ENCODE measurements around the gene MYLK4. TPM values are rescaled to one million over a fixed set of nuclear protein-coding genes. Genes with fewer than 3 reads are reported as not detected.

The MYLK4 gene
- total and polyA plus RNA-seq, 5 donors: 1.3 to 3.7 (median 2.3) TPM

- H3K4me3 ChIP-seq (ENCODE audit: low read length): no peak overlapping the region
- H3K27ac ChIP-seq (ENCODE audit: low read length): no peak overlapping the region
- 84% methylated on average over 2 of the region's 2 CpGs for WGBS
- no peaks in the 10 kb centered on the region for H3K9me3 ChIP-seq (ENCODE audit: control insufficient read depth, low read length)
- no peak for DNase-seq
- no peak for ATAC-seq
- no peaks in the 10 kb centered on the region for H3K27me3 ChIP-seq (ENCODE audit: control insufficient read depth, insufficient read depth)
- intact Hi-C loops (cut with DNase I): no loop called here
- H3K4me1 ChIP-seq (ENCODE audit: control insufficient read depth, insufficient read depth, low read length): no peaks in the 10 kb centered on the region
Observed at GRCh38 chr6:2756241-2756640, 5.5 kb upstream of the MYLK4 start.

- Histone ChIP-seq H3K9me3 (ENCODE audit: control insufficient read depth, low read length) (no peaks in the 10 kb centered on the region), H3K4me3 (ENCODE audit: low read length) (no peak overlapping the region), H3K4me1 (ENCODE audit: control insufficient read depth, insufficient read depth, low read length) (no peaks in the 10 kb centered on the region), H3K27me3 (ENCODE audit: control insufficient read depth, insufficient read depth) (no peaks in the 10 kb centered on the region), H3K27ac (ENCODE audit: low read length) (no peak overlapping the region)
- intact Hi-C loops (cut with DNase I): no loop called here
- no peak for DNase-seq
- ATAC-seq: no peak
- 75% methylated on average over 3 of the region's 3 CpGs for WGBS
Observed at GRCh38 chr6:2755456-2755855, 4.7 kb upstream of the MYLK4 start.

- DNase-seq: no peak
- no peak overlapping the region for H3K4me3 ChIP-seq (ENCODE audit: low read length)
- 91% methylated on average over 1 of the region's 1 CpG for WGBS
- no peaks in the 10 kb centered on the region for H3K9me3 ChIP-seq (ENCODE audit: control insufficient read depth, low read length)
- no peak overlapping the region for H3K27ac ChIP-seq (ENCODE audit: low read length)
- H3K27me3 ChIP-seq (ENCODE audit: control insufficient read depth, insufficient read depth): no peaks in the 10 kb centered on the region
- no peak for ATAC-seq
- no peaks in the 10 kb centered on the region for H3K4me1 ChIP-seq (ENCODE audit: control insufficient read depth, insufficient read depth, low read length)
- intact Hi-C loops (cut with DNase I): no loop called here
Observed at GRCh38 chr6:2754911-2755310, 4.2 kb upstream of the MYLK4 start.

GRCh38 chr6:2754393-2754792 lies 3.7 kb upstream of the MYLK4 start:
- DNase-seq (no peak), ATAC-seq (no peak)
- 62% methylated on average over 3 of the region's 3 CpGs for WGBS
- Histone ChIP-seq H3K4me3 (ENCODE audit: low read length) (no peak overlapping the region), H3K4me1 (ENCODE audit: control insufficient read depth, insufficient read depth, low read length) (no peaks in the 10 kb centered on the region), H3K9me3 (ENCODE audit: control insufficient read depth, low read length) (no peaks in the 10 kb centered on the region), H3K27me3 (ENCODE audit: control insufficient read depth, insufficient read depth) (no peaks in the 10 kb centered on the region), H3K27ac (ENCODE audit: low read length) (no peak overlapping the region)
- intact Hi-C loops (cut with DNase I): no loop called here

GRCh38 chr6:2753743-2754142 lies 3.0 kb upstream of the MYLK4 start:
- no peak for DNase-seq
- H3K27me3 ChIP-seq (ENCODE audit: control insufficient read depth, insufficient read depth): no peaks in the 10 kb centered on the region
- H3K4me3 ChIP-seq (ENCODE audit: low read length): no peak overlapping the region
- no peak overlapping the region for H3K27ac ChIP-seq (ENCODE audit: low read length)
- ATAC-seq: no peak
- no peaks in the 10 kb centered on the region for H3K9me3 ChIP-seq (ENCODE audit: control insufficient read depth, low read length)
- no peaks in the 10 kb centered on the region for H3K4me1 ChIP-seq (ENCODE audit: control insufficient read depth, insufficient read depth, low read length)
- intact Hi-C loops (cut with DNase I): no loop called here

- ATAC-seq: no peak
- Histone ChIP-seq H3K27me3 (ENCODE audit: control insufficient read depth, insufficient read depth) (no peaks in the 10 kb centered on the region), H3K4me3 (ENCODE audit: low read length) (no peak overlapping the region), H3K4me1 (ENCODE audit: control insufficient read depth, insufficient read depth, low read length) (no peaks in the 10 kb centered on the region), H3K9me3 (ENCODE audit: control insufficient read depth, low read length) (no peaks in the 10 kb centered on the region), H3K27ac (ENCODE audit: low read length) (no peak overlapping the region)
- WGBS: 75% methylated on average over 7 of the region's 7 CpGs
- DNase-seq: no peak
- intact Hi-C loops (cut with DNase I): no loop called here
Observed at GRCh38 chr6:2753110-2753489, 2.4 kb upstream of the MYLK4 start.

GRCh38 chr6:2752477-2753109 lies 1.9 kb upstream of the MYLK4 start:
- no peak for DNase-seq
- Histone ChIP-seq H3K4me1 (ENCODE audit: control insufficient read depth, insufficient read depth, low read length) (no peaks in the 10 kb centered on the region), H3K27me3 (ENCODE audit: control insufficient read depth, insufficient read depth) (no peaks in the 10 kb centered on the region), H3K27ac (ENCODE audit: low read length) (no peak overlapping the region), H3K4me3 (ENCODE audit: low read length) (no peak overlapping the region), H3K9me3 (ENCODE audit: control insufficient read depth, low read length) (no peaks in the 10 kb centered on the region)
- intact Hi-C loops (cut with DNase I): no loop called here
- ATAC-seq: no peak
- WGBS: 68% methylated on average over 5 of the region's 5 CpGs

- H3K4me1 ChIP-seq (ENCODE audit: control insufficient read depth, insufficient read depth, low read length): no peaks in the 10 kb centered on the region
- no peak for ATAC-seq
- H3K9me3 ChIP-seq (ENCODE audit: control insufficient read depth, low read length): no peaks in the 10 kb centered on the region
- no peak overlapping the region for H3K4me3 ChIP-seq (ENCODE audit: low read length)
- no peak for DNase-seq
- WGBS: 75% methylated on average over 3 of the region's 3 CpGs
- intact Hi-C loops (cut with DNase I): no loop called here
- no peaks in the 10 kb centered on the region for H3K27me3 ChIP-seq (ENCODE audit: control insufficient read depth, insufficient read depth)
- no peak overlapping the region for H3K27ac ChIP-seq (ENCODE audit: low read length)
Observed at GRCh38 chr6:2751871-2752270, 1.1 kb upstream of the MYLK4 start.

- Histone ChIP-seq H3K27me3 (ENCODE audit: control insufficient read depth, insufficient read depth) (no peaks in the 10 kb centered on the region), H3K4me3 (ENCODE audit: low read length) (peak overlapping the region; percentile 0), H3K9me3 (ENCODE audit: control insufficient read depth, low read length) (no peaks in the 10 kb centered on the region), H3K27ac (ENCODE audit: low read length) (no peak overlapping the region), H3K4me1 (ENCODE audit: control insufficient read depth, insufficient read depth, low read length) (no peaks in the 10 kb centered on the region)
- ATAC-seq: peak in 1 of 2 donors; percentile 52
- intact Hi-C loops (cut with DNase I): loop anchor here in 1 of 4 donors (10.0 kb wide), 1 partner anchor 1145 kb away; the partner anchor contains the start of gene FOXC1
- DNase-seq: peak in 2 of 3 donors; percentile 70 to 72
- 6% methylated on average over 11 of the region's 11 CpGs for WGBS
Observed at GRCh38 chr6:2749969-2750600, 637 bp downstream of the MYLK4 start.

- DNase-seq (peak in 2 of 3 donors; percentile 55 to 59), ATAC-seq (no peak)
- H3K27ac ChIP-seq (ENCODE audit: low read length): no peak overlapping the region
- no peaks in the 10 kb centered on the region for H3K27me3 ChIP-seq (ENCODE audit: control insufficient read depth, insufficient read depth)
- no peak overlapping the region for H3K4me3 ChIP-seq (ENCODE audit: low read length)
- no peaks in the 10 kb centered on the region for H3K4me1 ChIP-seq (ENCODE audit: control insufficient read depth, insufficient read depth, low read length)
- 60% methylated on average over 8 of the region's 8 CpGs for WGBS
- intact Hi-C loops (cut with DNase I): loop anchor here in 1 of 4 donors (10.0 kb wide), 1 partner anchor 1143 kb away; the partner anchor contains the start of gene FOXC1
- no peaks in the 10 kb centered on the region for H3K9me3 ChIP-seq (ENCODE audit: control insufficient read depth, low read length)
Observed at GRCh38 chr6:2748183-2748582, 2.5 kb downstream of the MYLK4 start.

- whole genome bisulfite sequencing: 77% methylated on average over 7 of the region's 7 CpGs
- intact Hi-C loops (cut with DNase I): loop anchor here in 1 of 4 donors (10.0 kb wide), 1 partner anchor 1142 kb away; the partner anchor contains the start of gene FOXC1
- Histone ChIP-seq H3K4me1 (ENCODE audit: control insufficient read depth, insufficient read depth, low read length) (no peaks in the 10 kb centered on the region), H3K9me3 (ENCODE audit: control insufficient read depth, low read length) (no peaks in the 10 kb centered on the region), H3K27me3 (ENCODE audit: control insufficient read depth, insufficient read depth) (no peaks in the 10 kb centered on the region), H3K27ac (ENCODE audit: low read length) (no peak overlapping the region), H3K4me3 (ENCODE audit: low read length) (no peak overlapping the region)
- peak in 1 of 3 donors; percentile 35 for DNase-seq
- no peak for ATAC-seq
Observed at GRCh38 chr6:2746557-2747061, 4.1 kb downstream of the MYLK4 start.
